Measurements from ENCODE around the gene POLR2F. TPM values are rescaled to one million over a fixed set of nuclear protein-coding genes. Genes with fewer than 3 reads are reported as not detected.

POLR2F gene
- total RNA-seq, 1 donor from 2014 or later, result 137 TPM

DNA sequence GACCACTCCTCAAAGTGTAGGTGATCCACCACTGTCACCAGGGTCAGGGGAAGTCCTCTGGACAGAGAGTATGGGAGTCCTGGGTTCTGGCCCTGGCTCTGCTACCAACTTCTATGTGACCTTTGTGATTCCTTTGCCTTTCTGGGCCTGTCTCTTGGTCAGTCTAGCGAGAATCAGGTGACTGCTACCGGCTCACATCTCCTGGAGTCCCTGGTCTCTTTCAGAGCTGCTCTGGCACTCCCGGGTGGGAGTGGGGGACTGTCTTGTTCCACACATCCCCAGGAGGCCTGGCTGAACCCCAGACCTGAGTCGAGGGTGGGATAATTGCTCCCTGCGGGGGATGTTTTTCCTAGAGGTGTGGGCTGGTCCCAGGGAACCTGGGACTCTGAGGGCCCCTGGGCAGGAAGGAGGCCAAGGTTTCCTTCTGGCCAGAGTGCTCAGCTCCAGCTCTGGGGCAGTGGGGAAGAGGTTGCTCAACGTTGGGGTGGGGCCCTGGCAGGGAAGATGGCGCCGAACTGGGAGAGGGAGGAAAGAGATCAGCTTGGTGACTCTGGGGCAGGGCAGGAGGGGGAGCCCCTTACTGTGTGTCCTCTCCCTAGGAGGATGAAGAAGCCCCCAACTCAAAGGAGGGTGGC lies 28.8 kb downstream of the POLR2F start:
- Mint-ChIP-seq H3K4me1 (peaks cover 41% of the 10 kb centered on the region), H3K27me3 (ENCODE audit: low read depth) (peaks cover 57% of the 10 kb centered on the region), H3K9me3 (no peaks in the 10 kb centered on the region), H3K27ac (ENCODE audit: unreplicated experiment) (peak overlapping the region; percentile 95), H3K4me3 (peak overlapping the region; percentile 91), H3K36me3 (ENCODE audit: low read depth) (peaks cover 32% of the 10 kb centered on the region)
- no peak for DNase-seq (ENCODE audit: low read depth, low spot score)
- TF ChIP-seq, protein P1, sequence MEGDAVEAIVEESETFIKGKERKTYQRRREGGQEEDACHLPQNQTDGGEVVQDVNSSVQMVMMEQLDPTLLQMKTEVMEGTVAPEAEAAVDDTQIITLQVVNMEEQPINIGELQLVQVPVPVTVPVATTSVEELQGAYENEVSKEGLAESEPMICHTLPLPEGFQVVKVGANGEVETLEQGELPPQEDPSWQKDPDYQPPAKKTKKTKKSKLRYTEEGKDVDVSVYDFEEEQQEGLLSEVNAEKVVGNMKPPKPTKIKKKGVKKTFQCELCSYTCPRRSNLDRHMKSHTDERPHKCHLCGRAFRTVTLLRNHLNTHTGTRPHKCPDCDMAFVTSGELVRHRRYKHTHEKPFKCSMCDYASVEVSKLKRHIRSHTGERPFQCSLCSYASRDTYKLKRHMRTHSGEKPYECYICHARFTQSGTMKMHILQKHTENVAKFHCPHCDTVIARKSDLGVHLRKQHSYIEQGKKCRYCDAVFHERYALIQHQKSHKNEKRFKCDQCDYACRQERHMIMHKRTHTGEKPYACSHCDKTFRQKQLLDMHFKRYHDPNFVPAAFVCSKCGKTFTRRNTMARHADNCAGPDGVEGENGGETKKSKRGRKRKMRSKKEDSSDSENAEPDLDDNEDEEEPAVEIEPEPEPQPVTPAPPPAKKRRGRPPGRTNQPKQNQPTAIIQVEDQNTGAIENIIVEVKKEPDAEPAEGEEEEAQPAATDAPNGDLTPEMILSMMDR (conservative IDR thresholded peaks at IDR 0.05), result no peak

DNA sequence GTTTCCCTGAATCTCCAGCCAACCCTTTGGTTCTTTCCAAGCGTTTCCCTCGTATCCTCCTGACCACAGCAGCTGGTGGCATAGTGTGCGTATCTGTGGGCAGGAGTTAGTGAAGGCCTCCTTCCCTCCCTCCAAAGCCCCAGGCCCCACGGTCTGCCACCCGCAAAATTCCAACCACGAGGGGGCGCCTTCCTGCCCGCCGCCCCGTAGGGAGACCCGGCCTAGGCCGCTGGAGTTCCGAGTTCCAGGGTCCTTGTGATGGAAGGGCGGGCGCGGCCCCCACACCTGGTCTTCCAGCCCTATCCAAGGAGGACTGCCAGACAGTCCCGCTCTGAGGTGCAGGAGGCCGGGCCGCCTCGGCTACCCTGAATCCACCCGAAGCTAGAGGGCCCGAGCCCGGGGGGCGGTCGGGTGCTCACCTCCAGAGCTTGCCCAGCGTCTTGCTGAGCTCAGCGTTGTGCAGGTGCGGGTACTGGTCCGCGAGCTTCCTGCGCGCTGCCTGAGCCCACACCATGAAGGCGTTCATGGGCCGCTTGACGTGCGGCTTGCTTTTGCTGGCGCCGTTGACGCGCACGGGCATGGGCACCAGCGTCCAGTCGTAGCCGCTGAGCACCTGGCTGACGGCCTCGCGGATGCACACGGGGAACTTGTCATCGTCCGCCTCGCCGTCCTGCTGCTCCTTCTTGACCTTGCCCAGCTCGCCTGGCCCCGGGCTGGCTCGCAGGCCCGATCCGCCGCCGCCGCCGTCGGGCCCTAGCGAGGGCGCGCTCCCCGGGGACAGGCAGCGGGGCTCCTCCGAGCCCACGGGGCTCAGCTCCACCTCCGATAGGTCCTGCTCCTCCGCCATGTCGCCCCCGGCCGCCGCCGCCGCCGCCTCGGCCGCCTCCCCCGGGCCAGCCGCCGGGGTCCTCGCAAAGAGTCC lies 29.7 kb downstream of the POLR2F start:
- peak; percentile 57 for DNase-seq (ENCODE audit: low read depth, low spot score)
- peaks cover 54% of the 10 kb centered on the region for H3K27me3 Mint-ChIP-seq (ENCODE audit: low read depth)
- peak overlapping the region; percentile 91 for H3K4me3 Mint-ChIP-seq
- peaks cover 38% of the 10 kb centered on the region for H3K4me1 Mint-ChIP-seq
- H3K36me3 Mint-ChIP-seq (ENCODE audit: low read depth), result peaks cover 32% of the 10 kb centered on the region
- H3K27ac Mint-ChIP-seq (ENCODE audit: unreplicated experiment), result peak overlapping the region; percentile 95
- TF ChIP-seq, protein P1 (conservative IDR thresholded peaks at IDR 0.05), result peak; percentile 71
- no peaks in the 10 kb centered on the region for H3K9me3 Mint-ChIP-seq

DNA sequence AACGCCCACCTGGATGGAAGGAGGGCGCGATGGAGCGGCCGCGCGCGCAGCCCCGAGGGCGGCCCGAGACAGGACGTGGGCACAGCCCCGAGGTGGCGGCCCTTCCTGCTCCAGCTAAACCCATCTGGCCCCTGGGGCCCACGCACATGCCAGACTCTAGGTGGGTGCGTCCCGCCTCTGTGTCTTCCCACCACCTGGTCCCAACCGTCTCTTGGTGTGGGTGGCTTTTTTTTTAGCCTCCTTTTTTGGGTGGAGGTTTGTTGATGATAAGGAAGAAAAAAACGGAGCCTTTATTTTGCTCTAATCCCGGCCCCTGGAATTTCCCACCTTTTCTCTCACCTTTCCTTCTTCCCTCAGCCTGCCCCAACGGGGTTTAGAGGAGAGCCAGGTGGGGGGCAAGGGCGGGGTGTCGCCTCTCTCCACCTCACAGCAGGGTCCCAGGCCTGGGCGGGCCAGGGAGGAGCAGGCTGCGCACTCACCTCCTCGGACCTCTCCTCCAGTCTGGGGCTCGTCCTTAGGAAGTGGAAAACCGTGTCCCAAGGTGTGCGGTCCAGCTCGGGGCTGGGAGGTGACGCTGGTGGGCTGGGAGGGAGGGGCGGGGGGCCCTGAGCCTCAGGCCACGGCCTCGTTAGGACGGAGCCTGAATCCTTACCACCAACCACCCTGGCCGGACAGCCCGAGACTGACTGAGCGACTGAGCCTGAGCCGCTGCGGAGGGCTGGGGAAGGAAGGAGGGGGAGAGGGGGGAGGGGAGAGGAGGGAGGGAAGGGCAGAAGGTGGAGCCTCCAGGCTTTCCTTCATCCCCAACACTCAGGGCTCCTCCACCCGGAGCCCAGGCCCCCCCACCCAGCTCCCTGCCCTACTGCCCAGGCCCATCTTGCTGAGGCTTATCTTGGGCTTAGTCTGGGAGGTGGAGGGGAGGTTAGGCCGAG lies 30.6 kb downstream of the POLR2F start, which contains the start of gene SOX10:
SOX10 (minus strand) TSS at position 696 of the 932 bp plus-strand sequence. CDS start 771 bp downstream, outside the sequence.
- Mint-ChIP-seq H3K9me3 (no peaks in the 10 kb centered on the region), H3K4me1 (peaks cover 42% of the 10 kb centered on the region), H3K27ac (ENCODE audit: unreplicated experiment) (peak within 1 kb of the TSS; percentile 95), H3K27me3 (ENCODE audit: low read depth) (peaks cover 50% of the 10 kb centered on the region), H3K4me3 (peak within 1 kb of the TSS; percentile 92), H3K36me3 (ENCODE audit: low read depth) (peaks cover 27% of the 10 kb centered on the region)
- DNase-seq (ENCODE audit: low read depth, low spot score), result peak; percentile 61
- TF ChIP-seq, protein P1 (conservative IDR thresholded peaks at IDR 0.05), result no peak

DNA sequence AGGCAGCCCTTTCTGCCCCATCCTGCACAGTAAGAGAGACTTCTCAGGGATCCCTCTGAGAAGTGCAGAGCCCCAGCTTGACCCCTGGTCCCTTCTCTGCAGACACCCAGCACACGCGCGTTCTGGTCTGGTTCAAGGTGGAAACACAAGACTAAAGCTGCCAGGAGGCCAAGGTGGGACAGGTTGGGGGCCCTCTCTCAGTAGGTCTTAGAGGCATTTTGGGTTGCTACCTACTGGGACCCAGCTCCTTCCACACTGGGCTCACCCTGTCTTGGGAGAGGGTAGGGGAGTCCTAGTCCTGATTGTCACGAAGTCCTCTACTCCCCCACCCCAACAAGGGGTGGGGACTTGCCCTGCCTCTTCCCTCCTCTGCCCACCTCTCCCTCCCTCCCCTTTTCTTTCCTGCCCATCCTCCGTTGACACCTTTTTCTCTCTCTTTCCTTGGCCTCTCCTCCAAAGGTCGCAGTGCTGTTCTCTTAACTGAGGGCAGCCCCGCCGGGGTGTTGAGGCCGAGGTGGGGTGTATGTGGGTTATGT lies 31.6 kb downstream of the POLR2F start:
- DNase-seq (ENCODE audit: low read depth, low spot score), result no peak
- Mint-ChIP-seq H3K9me3 (no peaks in the 10 kb centered on the region), H3K4me1 (peaks cover 40% of the 10 kb centered on the region), H3K4me3 (peak overlapping the region; percentile 92), H3K36me3 (ENCODE audit: low read depth) (peaks cover 27% of the 10 kb centered on the region), H3K27ac (ENCODE audit: unreplicated experiment) (peak overlapping the region; percentile 95), H3K27me3 (ENCODE audit: low read depth) (peaks cover 47% of the 10 kb centered on the region)
- TF ChIP-seq, protein P1 (conservative IDR thresholded peaks at IDR 0.05), result no peak

Data from neural crest cell (in vitro differentiated cells).